ENCODE measurements around the gene DUSP2.

Gene DUSP2, protein sequence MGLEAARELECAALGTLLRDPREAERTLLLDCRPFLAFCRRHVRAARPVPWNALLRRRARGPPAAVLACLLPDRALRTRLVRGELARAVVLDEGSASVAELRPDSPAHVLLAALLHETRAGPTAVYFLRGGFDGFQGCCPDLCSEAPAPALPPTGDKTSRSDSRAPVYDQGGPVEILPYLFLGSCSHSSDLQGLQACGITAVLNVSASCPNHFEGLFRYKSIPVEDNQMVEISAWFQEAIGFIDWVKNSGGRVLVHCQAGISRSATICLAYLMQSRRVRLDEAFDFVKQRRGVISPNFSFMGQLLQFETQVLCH

DNA sequence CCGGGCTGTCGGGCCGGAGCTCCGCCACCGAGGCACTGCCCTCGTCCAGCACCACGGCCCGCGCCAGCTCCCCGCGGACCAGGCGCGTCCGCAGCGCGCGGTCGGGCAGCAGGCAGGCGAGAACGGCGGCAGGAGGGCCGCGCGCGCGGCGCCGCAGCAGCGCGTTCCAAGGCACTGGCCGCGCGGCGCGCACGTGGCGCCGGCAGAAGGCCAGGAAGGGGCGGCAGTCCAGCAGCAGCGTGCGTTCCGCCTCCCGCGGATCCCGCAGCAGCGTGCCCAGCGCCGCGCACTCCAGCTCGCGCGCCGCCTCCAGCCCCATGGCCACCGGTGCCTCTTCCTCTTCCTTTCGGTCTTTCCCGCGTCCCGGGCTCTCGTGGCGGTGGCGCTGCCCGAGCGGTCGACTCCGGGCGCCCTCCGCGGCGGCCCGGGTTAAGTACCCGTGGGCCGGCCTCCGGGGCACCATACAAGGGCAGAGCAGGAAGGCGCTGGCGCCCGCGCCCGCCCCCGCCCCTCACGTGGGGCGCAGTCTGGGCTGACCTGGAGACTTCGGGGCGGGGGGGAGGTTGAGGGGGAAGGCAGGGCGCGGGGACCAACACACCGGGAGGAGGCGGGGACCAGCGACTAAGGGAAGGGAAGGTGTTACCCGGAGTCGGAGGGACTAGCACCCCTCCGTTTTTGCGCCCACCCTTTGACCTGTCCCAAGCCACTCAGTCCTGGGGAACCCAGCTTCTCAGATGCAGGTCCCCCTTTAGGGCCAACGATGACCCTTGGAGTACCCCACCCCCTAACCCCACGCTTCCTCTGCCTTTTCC, at the start of gene DUSP2:
DUSP2 (minus strand) TSS at position 405 of the 812 bp plus-strand sequence; CDS start at position 319, 86 bp downstream.
- peak; percentile 86 to 90 for DNase-seq

GRCh38 chr2:96191937-96192670, 46.9 kb upstream of the DUSP2 start:
- no peak for DNase-seq

- DNase-seq = no peak
Observed at GRCh38 chr2:96188821-96189526, 43.7 kb upstream of the DUSP2 start.

DNA sequence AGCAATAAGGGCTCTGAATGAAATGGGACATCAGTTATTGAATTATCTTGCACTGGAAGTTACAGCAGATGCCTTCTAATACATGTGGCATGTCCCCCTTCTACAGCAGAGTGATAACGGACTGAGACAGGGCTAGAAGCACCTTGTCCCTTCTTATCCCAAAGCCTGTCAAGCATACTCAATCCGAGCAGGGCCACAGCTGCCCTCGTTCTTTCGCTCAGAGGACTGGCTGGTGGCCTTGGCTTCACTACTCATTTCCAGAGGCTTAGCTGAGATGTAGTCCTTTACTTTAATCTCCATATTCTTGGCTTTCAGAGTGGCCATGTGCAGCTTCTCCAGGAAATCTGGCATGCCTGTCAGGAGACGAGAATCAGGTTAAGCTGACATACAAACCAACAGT, 41.3 kb upstream of the DUSP2 start:
- DNase-seq = no peak

DNA sequence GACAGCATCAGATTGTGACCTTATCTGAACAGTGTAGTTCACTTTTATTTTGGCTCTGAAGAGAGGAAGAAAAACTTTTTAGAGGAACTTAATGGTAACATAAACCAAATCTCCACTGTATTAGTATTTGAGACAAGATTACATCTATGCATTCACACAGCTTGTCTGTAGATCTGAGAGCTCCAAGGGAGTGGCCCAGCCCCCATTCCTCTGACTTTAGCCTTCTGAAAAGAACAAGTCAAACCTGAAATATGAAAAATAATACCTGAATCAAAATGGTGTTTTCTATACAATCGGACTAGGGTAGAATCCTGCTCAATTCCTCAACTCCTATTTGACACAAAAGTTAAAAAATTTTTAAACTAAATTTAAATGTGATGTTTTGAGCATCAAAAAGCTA, 40.3 kb upstream of the DUSP2 start:
- no peak for DNase-seq

GRCh38 chr2:96184989-96185388, 39.7 kb upstream of the DUSP2 start:
- DNase-seq = no peak

DNA sequence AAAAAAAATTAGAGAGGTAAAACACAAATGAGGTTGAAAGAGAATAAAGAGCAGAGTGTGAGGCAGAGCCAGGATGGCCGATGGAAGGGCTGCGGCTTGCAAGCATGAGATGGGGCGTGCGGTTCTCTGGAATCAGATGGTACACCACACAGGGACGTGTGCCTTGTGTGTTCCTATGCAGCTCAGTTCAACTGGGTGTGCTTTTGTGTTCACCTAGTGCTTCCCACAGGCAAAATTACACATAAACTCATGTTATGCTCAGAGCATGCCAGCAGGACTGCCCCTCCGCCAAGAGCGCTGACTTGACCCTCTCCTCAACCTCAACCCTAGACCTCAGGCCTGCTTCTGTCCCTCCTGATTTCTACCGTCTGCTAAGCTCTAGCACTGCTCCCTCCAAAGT, 38.9 kb upstream of the DUSP2 start:
- no peak for DNase-seq

DNA sequence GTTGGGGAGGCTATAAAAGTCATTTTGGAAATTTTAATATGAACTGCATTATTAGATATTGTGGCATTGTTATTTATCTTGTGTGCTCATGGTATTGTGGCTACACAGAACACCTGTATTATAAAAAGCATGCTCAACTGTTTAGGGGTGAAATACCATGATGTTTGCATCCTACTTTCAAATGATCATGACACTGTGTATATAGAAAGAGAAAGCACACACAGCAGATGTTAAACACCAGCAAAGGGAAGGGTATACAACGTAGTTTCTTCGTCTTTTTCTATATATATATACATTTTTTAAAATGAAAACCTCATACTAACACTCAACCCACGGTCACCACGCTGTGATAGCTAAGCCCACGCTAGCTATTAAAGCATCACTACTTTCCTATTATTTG, 36.3 kb upstream of the DUSP2 start:
- no peak for DNase-seq

- no peak for DNase-seq
Observed at GRCh38 chr2:96180521-96180920, 35.3 kb upstream of the DUSP2 start.

GRCh38 chr2:96180002-96180401, 34.8 kb upstream of the DUSP2 start:
- DNase-seq = no peak

DNA sequence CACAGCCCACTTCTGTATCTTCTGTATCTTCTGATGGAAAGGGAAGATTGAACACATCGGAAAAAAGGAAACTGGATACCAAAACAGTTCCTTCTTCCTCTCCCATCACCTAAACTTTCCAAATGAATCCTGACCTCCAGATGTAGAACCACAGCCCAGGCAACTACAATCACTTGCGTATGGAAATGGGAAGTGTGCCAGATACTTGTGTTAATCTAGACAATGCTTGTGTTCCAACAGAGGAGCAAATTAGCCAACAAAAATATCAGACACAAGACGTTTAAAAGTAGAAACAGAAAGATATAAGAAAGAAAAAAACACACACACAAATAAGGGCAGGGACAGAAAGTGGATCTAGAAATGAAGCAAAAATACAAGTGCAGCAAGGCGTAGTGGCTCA, 31.4 kb upstream of the DUSP2 start:
- no peak for DNase-seq

GRCh38 chr2:96175951-96176350, 30.7 kb upstream of the DUSP2 start:
- DNase-seq = no peak

GRCh38 chr2:96174251-96175144, 29.3 kb upstream of the DUSP2 start:
- peak; percentile 83 to 84 for DNase-seq

- no peak for DNase-seq
Observed at GRCh38 chr2:96171831-96172230, 26.6 kb upstream of the DUSP2 start.

GRCh38 chr2:96170626-96171025, 25.4 kb upstream of the DUSP2 start:
- no peak for DNase-seq

DNA sequence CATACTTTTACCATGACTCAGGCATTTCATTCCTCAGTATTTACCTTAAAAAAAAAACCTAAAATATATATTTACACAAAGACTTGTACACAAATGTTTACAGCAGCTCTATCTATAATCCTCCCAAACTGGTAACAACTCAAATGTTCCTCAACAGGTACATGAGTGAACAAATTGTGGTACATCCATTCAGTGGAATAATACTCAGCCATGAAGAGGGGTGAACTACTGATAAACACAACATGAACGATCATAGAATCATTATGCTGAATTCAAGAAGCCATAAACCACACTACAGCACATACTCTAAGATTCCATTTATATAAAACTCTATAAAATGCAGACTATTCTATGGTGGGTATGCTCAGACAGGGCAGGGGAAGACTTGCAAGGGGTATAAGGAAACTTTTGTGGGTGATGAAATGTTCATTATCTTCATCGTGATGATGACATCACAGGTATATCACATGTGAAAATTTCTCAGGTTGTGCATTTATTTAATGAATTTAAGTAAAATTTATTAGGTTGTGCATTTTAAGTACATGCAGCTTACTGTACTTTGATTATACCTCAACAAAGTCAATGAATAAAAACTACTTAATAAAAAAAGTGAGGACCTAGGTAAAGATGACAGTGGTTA, 24.7 kb upstream of the DUSP2 start:
- no peak for DNase-seq

- DNase-seq = no peak
Observed at GRCh38 chr2:96167407-96168013, 22.3 kb upstream of the DUSP2 start.

- DNase-seq = peak in 1 of 2 experiments; percentile 37
Observed at GRCh38 chr2:96164459-96165184, 19.4 kb upstream of the DUSP2 start.

GRCh38 chr2:96163768-96164429, 18.7 kb upstream of the DUSP2 start:
- DNase-seq = peak; percentile 71 to 79

GRCh38 chr2:96163415-96163767, 18.2 kb upstream of the DUSP2 start:
- no peak for DNase-seq
